Trophoblast cell (in vitro differentiated cells and primary cell): Measurements from ENCODE around the gene PRKAA1.

Source experiments
- DNase-seq, 2 donors: peaks; one replicate each; pipeline ENCODE4 v3.0.0-alpha.2; 2016
- H2AFZ ChIP-seq: 2 replicates; pipeline ENCODE4 v1.6.1; 2013; ENCODE audit warnings: low read length, moderate library complexity, mild to moderate bottlenecking; ENCODE audit not compliant: insufficient read depth, poor library complexity
- H2AK5ac ChIP-seq: 2 replicates; pipeline ENCODE4 v1.6.1; 2013; ENCODE audit warnings: mild to moderate bottlenecking, low read length
- H2BK120ac ChIP-seq: 2 replicates; pipeline ENCODE4 v1.6.1; 2013; ENCODE audit warnings: low read length, mild to moderate bottlenecking, moderate library complexity; ENCODE audit not compliant: insufficient read depth, poor library complexity
- H2BK12ac ChIP-seq: 2 replicates; pipeline ENCODE4 v1.6.1; 2013; ENCODE audit warnings: mild to moderate bottlenecking, low read length, moderate library complexity
- H2BK5ac ChIP-seq: 2 replicates; pipeline ENCODE4 v1.6.1; 2013; ENCODE audit warnings: low read length, low read depth, moderate library complexity, mild to moderate bottlenecking; ENCODE audit not compliant: poor library complexity
- H3K14ac ChIP-seq: 2 replicates; pipeline ENCODE4 v1.6.1; 2013; ENCODE audit warnings: mild to moderate bottlenecking, low read length
- H3K18ac ChIP-seq: 2 replicates; pipeline ENCODE4 v1.6.1; 2013; ENCODE audit warnings: mild to moderate bottlenecking, low read length
- H3K23ac ChIP-seq: 2 replicates; pipeline ENCODE4 v1.6.1; 2013; ENCODE audit warnings: low read length
- H3K27ac ChIP-seq: 2 replicates; pipeline ENCODE4 v1.5.1; 2013; ENCODE audit warnings: low read depth, mild to moderate bottlenecking, inconsistent platforms, low read length, moderate library complexity
- H3K27me3 ChIP-seq: 2 replicates; pipeline ENCODE4 v1.6.1; 2013; ENCODE audit warnings: inconsistent platforms, mild to moderate bottlenecking, low read length, moderate library complexity; ENCODE audit not compliant: insufficient read depth
- H3K36me3 ChIP-seq, 2 experiments: 1 replicate in 1 of 2; 2 replicates in 1 of 2; pipeline ENCODE4 v1.6.1; 2013; ENCODE audit warnings: low read length in 2 of 2, mild to moderate bottlenecking in 2 of 2, moderate library complexity in 1 of 2; ENCODE audit not compliant: insufficient read depth in 2 of 2, control insufficient read depth in 1 of 2
- H3K4ac ChIP-seq: 2 replicates; pipeline ENCODE4 v1.6.1; 2013; ENCODE audit warnings: low read depth, mild to moderate bottlenecking, low read length, moderate library complexity
- H3K4me1 ChIP-seq, 2 experiments: 1 replicate in 1 of 2; 2 replicates in 1 of 2; pipeline ENCODE4 v1.6.1; 2013; ENCODE audit warnings: low read length in 2 of 2, mild to moderate bottlenecking in 2 of 2, moderate library complexity in 1 of 2; ENCODE audit not compliant: insufficient read depth in 2 of 2, control insufficient read depth in 1 of 2
- H3K4me2 ChIP-seq: 2 replicates; pipeline ENCODE4 v1.6.1; 2013; ENCODE audit warnings: inconsistent platforms, mild to moderate bottlenecking, low read length, moderate library complexity
- H3K4me3 ChIP-seq: 2 replicates; pipeline ENCODE4 v1.5.1; 2013; ENCODE audit warnings: mild to moderate bottlenecking, low read depth, low read length, inconsistent platforms
- H3K79me1 ChIP-seq: one replicate; pipeline ENCODE4 v1.6.1; 2013; ENCODE audit warnings: low read length
- H3K79me2 ChIP-seq: 2 replicates; pipeline ENCODE4 v1.6.1; 2013; ENCODE audit warnings: low read length, mild to moderate bottlenecking; ENCODE audit not compliant: control insufficient read depth, insufficient read depth, poor library complexity
- H3K9ac ChIP-seq: 2 replicates; pipeline ENCODE4 v1.6.1; 2013; ENCODE audit warnings: mild to moderate bottlenecking, low read length
- H3K9me3 ChIP-seq: 2 replicates; pipeline ENCODE4 v1.6.1; 2013; ENCODE audit warnings: low read depth, mild to moderate bottlenecking, control low read depth, inconsistent platforms, low read length; ENCODE audit not compliant: insufficient read depth
- H4K12ac ChIP-seq: 2 replicates; pipeline ENCODE4 v1.6.1; 2013; ENCODE audit warnings: low read depth, mild to moderate bottlenecking, low read length, moderate library complexity
- H4K8ac ChIP-seq: 2 replicates; pipeline ENCODE4 v1.6.1; 2013; ENCODE audit warnings: low read depth, mild to moderate bottlenecking, low read length, moderate library complexity
- H4K91ac ChIP-seq: one replicate; pipeline ENCODE4 v1.6.1; 2013; ENCODE audit warnings: low read depth, mild to moderate bottlenecking, low read length, moderate library complexity
- WGBS: extraction: QIAGEN DNeasy Blood & Tissue Kit; methylation state at CpG from one replicate; pipeline ENCODE4 v1.1.7; 2013; ENCODE audit warnings: missing lambda C conversion rate; ENCODE audit not compliant: insufficient read length, insufficient coverage; ENCODE audit errors: extremely low coverage; 5-methylcytosine and 5-hydroxymethylcytosine counted together

Gene PRKAA1

GRCh38 chr5:40743771-40744170, 54.4 kb downstream of the PRKAA1 start:
- H2AFZ ChIP-seq: no peak overlapping the region
- no peaks in the 10 kb centered on the region for H3K79me2 ChIP-seq
- H3K36me3 ChIP-seq: peaks cover 0 to 4% of the 10 kb centered on the region in 2 experiments
- H3K4me1 ChIP-seq: no peaks in the 10 kb centered on the region
- no peak overlapping the region for H3K4me3 ChIP-seq
- no peaks in the 10 kb centered on the region for H3K79me1 ChIP-seq
- no peak overlapping the region for H2BK12ac ChIP-seq
- no peak overlapping the region for H2BK5ac ChIP-seq
- WGBS: no CpG with 5 or more reads among the region's 2 CpGs
- no peak overlapping the region for H3K23ac ChIP-seq
- H4K12ac ChIP-seq: no peak overlapping the region
- H4K8ac ChIP-seq: no peak overlapping the region
- DNase-seq: no peak
- H3K4me2 ChIP-seq: no peak overlapping the region
- H4K91ac ChIP-seq: no peak overlapping the region
- H3K9me3 ChIP-seq: no peaks in the 10 kb centered on the region
- no peak overlapping the region for H3K27ac ChIP-seq
- H3K9ac ChIP-seq: no peak overlapping the region
- no peak overlapping the region for H3K18ac ChIP-seq
- H3K4ac ChIP-seq: no peak overlapping the region
- no peak overlapping the region for H2AK5ac ChIP-seq
- H2BK120ac ChIP-seq: no peak overlapping the region
- H3K27me3 ChIP-seq: no peaks in the 10 kb centered on the region
- H3K14ac ChIP-seq: no peak overlapping the region

- Histone ChIP-seq H3K79me1 (no peaks in the 10 kb centered on the region), H3K18ac (no peak overlapping the region), H4K91ac (no peak overlapping the region), H3K27ac (no peak overlapping the region), H2AFZ (no peak overlapping the region), H3K79me2 (no peaks in the 10 kb centered on the region), H3K9ac (no peak overlapping the region), H3K4me2 (no peak overlapping the region), H4K8ac (no peak overlapping the region), H3K23ac (no peak overlapping the region), H3K27me3 (no peaks in the 10 kb centered on the region), H3K4ac (no peak overlapping the region), H2BK120ac (no peak overlapping the region), H3K4me1 (peaks cover 0 to 2% of the 10 kb centered on the region in 2 experiments), H3K36me3 (peaks cover 0 to 2% of the 10 kb centered on the region in 2 experiments), H4K12ac (no peak overlapping the region), H2BK12ac (no peak overlapping the region), H2BK5ac (no peak overlapping the region), H3K4me3 (no peak overlapping the region), H2AK5ac (no peak overlapping the region), H3K14ac (no peak overlapping the region), H3K9me3 (no peaks in the 10 kb centered on the region)
- DNase-seq: no peak
Measured at GRCh38 chr5:40738502-40738901, 59.7 kb downstream of the PRKAA1 start.

- no CpG with 5 or more reads among the region's 1 CpG for WGBS
- no peak overlapping the region for H3K9ac ChIP-seq
- H3K79me1 ChIP-seq: no peaks in the 10 kb centered on the region
- no peaks in the 10 kb centered on the region for H3K79me2 ChIP-seq
- no peak overlapping the region for H2BK120ac ChIP-seq
- no peak overlapping the region for H4K8ac ChIP-seq
- no peaks in the 10 kb centered on the region for H3K27me3 ChIP-seq
- DNase-seq: peak; percentile 7 to 87
- H2BK12ac ChIP-seq: no peak overlapping the region
- H3K4me1 ChIP-seq: peaks cover 0 to 2% of the 10 kb centered on the region in 2 experiments
- H3K4me2 ChIP-seq: no peak overlapping the region
- no peak overlapping the region for H2AK5ac ChIP-seq
- no peak overlapping the region for H4K91ac ChIP-seq
- H4K12ac ChIP-seq: no peak overlapping the region
- H3K14ac ChIP-seq: no peak overlapping the region
- no peak overlapping the region for H3K27ac ChIP-seq
- peaks cover 0 to 2% of the 10 kb centered on the region in 2 experiments for H3K36me3 ChIP-seq
- H3K23ac ChIP-seq: no peak overlapping the region
- no peaks in the 10 kb centered on the region for H3K9me3 ChIP-seq
- no peak overlapping the region for H2AFZ ChIP-seq
- H3K4me3 ChIP-seq: no peak overlapping the region
- H2BK5ac ChIP-seq: no peak overlapping the region
- H3K18ac ChIP-seq: no peak overlapping the region
- H3K4ac ChIP-seq: no peak overlapping the region
Measured at GRCh38 chr5:40736103-40736875, 61.9 kb downstream of the PRKAA1 start.

GRCh38 chr5:40735609-40736008, 62.6 kb downstream of the PRKAA1 start:
- Histone ChIP-seq H4K12ac (no peak overlapping the region), H3K27me3 (no peaks in the 10 kb centered on the region), H3K79me1 (no peaks in the 10 kb centered on the region), H3K9ac (no peak overlapping the region), H2AFZ (no peak overlapping the region), H3K79me2 (no peaks in the 10 kb centered on the region), H2BK5ac (no peak overlapping the region), H3K4me1 (peaks cover 0 to 2% of the 10 kb centered on the region in 2 experiments), H2BK12ac (no peak overlapping the region), H3K9me3 (no peaks in the 10 kb centered on the region), H4K91ac (no peak overlapping the region), H2AK5ac (no peak overlapping the region), H3K14ac (no peak overlapping the region), H3K18ac (no peak overlapping the region), H3K4me2 (no peak overlapping the region), H3K36me3 (peaks cover 0 to 2% of the 10 kb centered on the region in 2 experiments), H3K27ac (no peak overlapping the region), H4K8ac (no peak overlapping the region), H3K4me3 (no peak overlapping the region), H3K4ac (no peak overlapping the region), H3K23ac (no peak overlapping the region), H2BK120ac (no peak overlapping the region)
- no peak for DNase-seq
